Renal cortex interstitium (tissue), 11 donors: ENCODE results near the gene ARMC5. TPM values are rescaled to one million over a fixed set of nuclear protein-coding genes. Genes with fewer than 3 reads are reported as not detected.
"Not testable (repeated sequence)": the region's sequence is repeated elsewhere in the genome, so short reads cannot be mapped to it uniquely, and the experiment has no call there.

Experiments used
- DNase-seq, 11 donors: peaks; one replicate each; pipeline ENCODE4 v3.0.0-alpha.2; 2013; ENCODE audit warnings: low read depth in 9 of 11, low spot score in 4 of 11; ENCODE audit errors: extremely low read depth in 1 of 11
- polyA plus RNA-seq, 3 donors: library from polyadenylated mRNA; unstranded; fragments of 120-200 nt; gene quantifications; one replicate each; pipeline ENCODE4 v1.2.1, GENCODE V29; 2013; ENCODE audit not compliant: insufficient read length in 3 of 3

The ARMC5 gene
- polyA plus RNA-seq, 3 donors, result 10.2 to 14.6 (median 14.3) TPM

- DNase-seq, result peak in 2 of 11 donors; percentile 32 to 55
Measured at GRCh38 chr16:31487720-31488467, 28.6 kb downstream of the ARMC5 start.

- DNase-seq, result no peak
Measured at GRCh38 chr16:31488468-31489297, 29.4 kb downstream of the ARMC5 start.

GRCh38 chr16:31489298-31489564, 29.9 kb downstream of the ARMC5 start:
- no peak for DNase-seq

DNA sequence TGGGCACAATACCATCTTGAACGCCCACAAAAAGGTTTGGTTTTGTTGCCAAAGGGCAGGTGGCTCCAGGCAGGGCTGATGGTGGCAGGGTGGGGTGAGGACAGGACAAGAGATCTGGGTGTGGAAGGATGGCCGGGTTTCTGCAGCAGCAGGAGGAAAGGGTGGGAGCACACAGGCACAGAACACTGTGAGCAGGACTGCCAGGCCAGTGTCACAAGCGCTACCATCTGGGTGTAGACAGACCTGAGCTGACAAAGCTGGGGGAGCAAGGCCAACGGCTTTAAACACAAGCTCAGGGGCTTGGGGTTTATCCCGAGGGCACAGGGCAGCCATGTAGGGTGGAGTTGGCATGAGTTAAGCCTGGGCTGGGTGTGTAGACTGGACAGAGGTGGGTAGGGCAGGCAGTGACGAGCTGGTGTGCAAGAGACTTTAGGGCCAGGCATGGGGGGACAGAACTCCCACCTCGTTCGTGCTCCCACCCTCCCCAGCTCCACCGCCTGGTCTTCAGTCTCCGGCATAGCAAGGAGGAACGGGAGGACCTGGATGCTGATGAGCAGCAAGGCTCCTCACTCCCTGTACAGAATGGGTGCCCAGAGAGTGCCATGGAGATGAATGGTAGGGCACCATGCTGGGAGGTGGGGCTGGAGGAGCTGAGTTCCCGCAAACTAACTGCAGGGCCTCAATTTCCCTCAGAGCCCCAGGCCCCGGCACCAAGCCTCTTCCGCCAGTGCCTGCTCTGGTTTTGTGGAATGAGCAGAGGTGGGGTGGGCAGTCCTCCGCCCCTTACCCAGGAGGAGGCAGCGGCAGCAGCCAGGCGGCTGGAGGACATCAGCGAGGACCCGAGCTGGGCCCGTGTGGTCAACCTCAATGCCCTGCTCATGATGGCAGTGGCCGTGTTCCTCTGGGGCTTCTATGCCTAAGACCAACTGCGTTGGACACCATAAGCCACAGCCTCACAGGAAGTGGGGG, 30.6 kb downstream of the ARMC5 start:
- DNase-seq, result no peak

DNA sequence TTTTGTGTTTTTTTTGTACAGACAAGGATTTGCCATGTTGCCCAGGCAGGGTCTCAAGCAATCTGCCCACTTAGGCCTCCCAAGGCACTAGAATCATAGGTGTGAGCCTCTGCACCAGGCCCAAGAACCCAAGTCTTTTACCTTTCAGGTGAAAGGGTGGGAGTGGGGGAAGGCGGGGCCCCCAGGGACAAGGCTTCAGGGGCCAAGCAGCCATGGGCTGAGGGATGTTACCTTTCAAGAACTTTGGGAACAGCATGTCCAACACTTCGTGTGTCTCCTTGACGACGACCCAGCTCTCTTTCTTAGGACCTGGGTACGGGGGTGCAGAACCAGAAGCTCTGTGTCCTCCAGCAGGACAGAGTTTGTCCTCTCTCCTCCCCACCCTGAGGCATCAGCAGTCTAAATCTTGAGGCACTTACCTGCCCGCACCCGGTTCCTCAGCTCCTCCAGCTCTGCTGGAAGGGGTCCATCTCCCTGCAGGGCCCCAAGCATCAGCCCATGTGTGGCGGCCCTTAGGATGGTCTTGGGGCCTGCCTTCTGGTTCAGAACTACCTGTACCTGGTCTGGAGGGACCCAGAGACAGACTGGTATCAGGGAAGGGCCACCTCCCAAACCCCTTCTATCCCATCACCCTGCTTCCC, 32.6 kb downstream of the ARMC5 start:
- no peak for DNase-seq

DNA sequence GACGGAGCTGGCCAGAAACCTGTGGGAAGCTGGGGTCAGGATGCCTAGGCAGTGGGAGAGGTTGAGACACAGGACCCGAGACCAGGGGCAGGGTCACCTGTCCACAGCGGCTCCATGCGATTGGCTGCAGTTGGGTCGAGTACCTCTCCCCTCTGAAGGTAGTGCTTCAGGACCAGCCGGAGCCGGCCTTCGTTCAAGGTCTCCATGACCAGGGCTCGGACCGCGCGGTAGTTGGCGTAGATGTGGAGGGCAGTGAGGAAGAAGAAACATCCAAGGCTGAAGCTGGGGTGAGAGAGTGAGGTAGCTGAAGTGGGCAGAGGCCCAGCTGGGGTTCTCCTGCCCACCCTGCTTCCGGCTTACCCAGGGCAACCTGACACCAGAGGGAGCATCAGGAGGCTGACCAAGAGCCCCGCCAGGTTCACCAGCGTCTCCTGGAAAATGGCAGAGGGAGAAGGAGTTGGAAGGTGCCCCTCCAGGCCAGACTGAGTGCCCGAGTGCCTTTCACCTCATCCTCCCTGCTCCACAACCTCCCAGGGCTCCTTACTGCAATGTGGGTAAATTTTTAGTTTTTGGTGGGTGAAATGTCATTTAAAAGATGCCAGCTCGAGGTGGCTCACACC, 34.3 kb downstream of the ARMC5 start:
- no peak for DNase-seq

DNA sequence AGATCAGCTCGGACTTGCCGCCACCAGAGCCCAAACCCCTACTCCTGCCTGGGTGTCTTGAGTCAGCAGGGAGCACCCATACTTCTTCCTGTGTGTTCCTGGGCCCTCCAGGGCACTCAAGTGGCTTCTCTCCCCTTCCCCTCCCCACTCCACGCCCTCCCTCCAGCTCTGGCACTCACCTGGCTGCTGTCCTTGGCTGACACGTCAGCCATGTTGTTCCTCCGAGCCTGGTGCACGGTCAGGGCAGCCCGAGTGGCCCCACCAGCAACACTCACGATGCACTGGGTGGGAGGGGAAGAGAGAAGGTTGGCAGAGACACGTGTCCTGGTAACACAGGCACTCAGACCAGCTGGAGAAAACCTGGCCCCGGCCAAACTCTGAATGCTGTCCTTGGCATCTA, 37.4 kb downstream of the ARMC5 start:
- DNase-seq, result no peak

GRCh38 chr16:31498493-31498892, 39.2 kb downstream of the ARMC5 start:
- DNase-seq, result no peak

DNA sequence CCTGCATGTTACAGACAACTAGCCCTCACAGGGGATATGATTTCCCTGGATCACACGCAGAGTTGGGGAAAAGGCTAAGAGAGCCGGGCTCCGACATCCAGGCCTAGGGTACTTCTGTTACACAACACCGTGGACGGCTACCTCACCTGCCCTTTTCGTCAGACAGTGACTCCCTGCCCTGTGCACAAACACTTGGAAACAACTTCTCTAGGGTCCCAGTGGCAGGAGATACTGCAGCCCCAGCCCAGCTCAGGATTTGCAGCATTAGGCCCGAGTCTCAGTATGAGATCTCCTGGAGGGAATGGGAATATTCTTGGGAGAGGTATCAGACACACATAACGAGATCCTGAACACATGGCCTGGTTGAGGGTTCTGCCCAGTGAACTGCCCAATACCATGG, 40.6 kb downstream of the ARMC5 start:
- DNase-seq, result no peak

- DNase-seq, result no peak
Measured at GRCh38 chr16:31501226-31501965, 42.1 kb downstream of the ARMC5 start.

DNA sequence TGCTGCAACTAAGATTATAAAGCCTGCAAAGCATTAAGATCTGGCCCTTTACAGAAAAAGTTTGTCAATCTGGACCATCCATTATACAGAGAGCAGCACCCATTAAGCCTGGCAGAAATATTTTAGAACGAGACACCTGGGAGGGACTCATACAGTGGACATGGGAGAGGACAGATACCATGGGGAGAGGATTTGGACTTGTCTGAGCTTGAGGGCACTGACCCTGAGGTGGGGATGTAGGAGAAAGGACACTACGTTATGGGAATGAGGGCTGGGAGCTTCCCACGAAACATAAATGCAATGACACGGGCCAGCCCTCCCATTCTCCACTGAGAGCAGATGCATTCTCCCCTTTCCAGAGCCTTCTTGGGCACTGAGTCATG, 42.7 kb downstream of the ARMC5 start:
- DNase-seq, result no peak

DNA sequence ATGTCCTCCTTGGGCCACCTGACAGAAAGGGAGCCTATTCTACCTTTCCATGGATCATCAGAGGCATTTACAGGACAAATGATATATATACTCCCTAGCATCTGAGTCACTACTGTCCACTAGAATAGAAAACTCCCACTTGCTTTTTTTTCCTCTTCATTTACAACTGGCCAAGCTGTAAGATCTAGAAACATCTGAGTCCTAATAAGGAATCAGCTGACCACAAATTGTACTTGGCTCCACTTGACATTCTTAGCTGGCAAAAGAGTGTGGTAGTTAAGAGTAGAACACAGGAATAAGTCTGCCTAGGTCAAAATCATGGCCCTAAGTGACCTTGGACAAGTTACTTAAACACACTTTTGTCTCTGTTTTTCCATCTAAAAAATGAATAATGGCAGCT, 43.7 kb downstream of the ARMC5 start:
- DNase-seq, result no peak

GRCh38 chr16:31503555-31503954, 44.3 kb downstream of the ARMC5 start:
- not testable (repeated sequence) for DNase-seq

DNA sequence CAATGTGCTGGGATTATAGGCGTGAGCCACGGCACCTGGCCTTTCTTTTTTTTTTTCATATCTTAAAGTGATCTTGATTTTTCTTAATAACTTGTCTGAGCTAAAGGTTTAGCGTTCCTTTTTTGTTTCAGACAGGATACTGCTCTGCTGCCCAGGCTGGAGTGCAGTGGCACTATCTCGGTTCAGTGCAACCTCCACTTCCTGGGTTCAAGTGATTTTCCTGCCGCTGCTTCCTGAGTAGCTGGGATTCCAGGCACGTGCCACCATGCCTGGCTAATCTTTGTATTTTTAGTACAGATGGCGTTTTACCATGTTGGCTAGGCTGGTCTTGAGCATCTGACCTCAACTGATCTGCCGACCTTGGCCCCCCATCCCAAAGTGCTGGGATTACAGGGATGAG, 44.9 kb downstream of the ARMC5 start:
- no peak for DNase-seq

DNA sequence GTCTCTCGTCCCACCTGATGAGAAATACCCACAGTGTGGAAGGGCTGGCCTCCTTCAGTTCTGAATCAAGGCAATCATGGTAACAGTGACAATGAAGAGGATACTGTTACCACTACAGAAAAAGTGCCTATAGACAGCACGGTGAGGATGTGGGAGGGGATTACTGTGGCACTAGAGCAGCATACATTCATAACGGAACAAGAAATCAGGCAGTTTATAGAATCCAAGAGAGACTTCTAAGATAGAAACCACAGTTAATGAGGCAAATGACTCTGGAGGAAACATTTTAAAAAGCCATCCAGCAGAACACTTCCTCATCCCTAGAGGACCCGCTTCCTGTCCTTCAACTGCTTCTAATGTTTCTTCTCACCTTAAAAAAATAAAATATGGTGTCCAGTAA, 46.2 kb downstream of the ARMC5 start:
- DNase-seq, result no peak

- no peak for DNase-seq
Measured at GRCh38 chr16:31507617-31507928, 48.3 kb downstream of the ARMC5 start.

GRCh38 chr16:31507929-31508705, 48.8 kb downstream of the ARMC5 start, which contains the start of gene RUSF1:
RUSF1 (minus strand) TSS chr16:31508391; CDS start chr16:31508373, 18 bp downstream.
- peak; percentile 79 to 91 (median 87) for DNase-seq
